NCI-H524 treated with DMSO at 0.1 percent for 48 hours (cell line): ENCODE measurements around the gene ABCC2.
"Not testable (repeated sequence)": the region's sequence is repeated elsewhere in the genome, so short reads cannot be mapped to it uniquely, and the experiment has no call there.

Experiments
- DNase-seq: peaks from one replicate; lab custom pipeline; 2025; lab: John Stamatoyannopoulos, UW

The ABCC2 gene

GRCh38 chr10:99854860-99855259 is 72.4 kb downstream of the ABCC2 start:
- DNase-seq = no peak

- no peak for DNase-seq
These were observed 73.1 kb downstream of the ABCC2 start for GRCh38 chr10:99855479-99856071.

GRCh38 chr10:99858849-99859248 is 76.4 kb downstream of the ABCC2 start:
- DNase-seq = no peak

GRCh38 chr10:99859585-99859984 is 77.1 kb downstream of the ABCC2 start:
- DNase-seq = no peak

GRCh38 chr10:99860466-99860865 is 78.0 kb downstream of the ABCC2 start:
- no peak for DNase-seq

- DNase-seq = not testable (repeated sequence)
These were observed 81.2 kb downstream of the ABCC2 start for GRCh38 chr10:99863535-99864240.

GRCh38 chr10:99867250-99867649 is 84.8 kb downstream of the ABCC2 start:
- DNase-seq = not testable (repeated sequence)

GRCh38 chr10:99869581-99870122 is 87.2 kb downstream of the ABCC2 start:
- no peak for DNase-seq

GRCh38 chr10:99870123-99870730 is 87.8 kb downstream of the ABCC2 start:
- no peak for DNase-seq

GRCh38 chr10:99872367-99873162 is 90.1 kb downstream of the ABCC2 start:
- no peak for DNase-seq

- no peak for DNase-seq
These were observed 91.4 kb downstream of the ABCC2 start for GRCh38 chr10:99873846-99874245.

GRCh38 chr10:99874341-99875085 is 92.1 kb downstream of the ABCC2 start:
- DNase-seq = no peak

GRCh38 chr10:99875473-99875872 is 93.0 kb downstream of the ABCC2 start:
- DNase-seq = no peak

- DNase-seq = no peak
These were observed 97.8 kb downstream of the ABCC2 start for GRCh38 chr10:99880080-99880835.

- no peak for DNase-seq
These were observed 98.9 kb downstream of the ABCC2 start for GRCh38 chr10:99881371-99881770.

- DNase-seq = no peak
These were observed 101.1 kb downstream of the ABCC2 start for GRCh38 chr10:99883523-99883922.

GRCh38 chr10:99888622-99889021 is 106.2 kb downstream of the ABCC2 start:
- DNase-seq = no peak

GRCh38 chr10:99894613-99895012 is 112.2 kb downstream of the ABCC2 start:
- DNase-seq = no peak

- DNase-seq = not testable (repeated sequence)
These were observed 112.6 kb downstream of the ABCC2 start for GRCh38 chr10:99895066-99895465.

- DNase-seq = no peak
These were observed 113.4 kb downstream of the ABCC2 start for GRCh38 chr10:99895867-99896266.
